ENCODE measurements around the gene TMEM217. TPM values are rescaled to one million over a fixed set of nuclear protein-coding genes. Genes with fewer than 3 reads are reported as not detected.

TMEM217 gene
- total and polyA plus RNA-seq, 7 experiments from 2014 or later = 0.28 to 2.8 (median 0.78) TPM; not detected in 2

GRCh38 chr6:37171970-37172812, 85.8 kb downstream of the TMEM217 start:
- intact Hi-C loops (cut with micrococcal nuclease) = loop anchor here (1.0 to 5.0 kb wide), 15 partner anchors 11 to 575 kb away; partner anchors contain the start of genes C6orf89 (in 2 of the 2), CDKN1A (in 1 of the 2) and TMEM217 (in 1 of the 2)
- Histone ChIP-seq H3K27ac (ENCODE audit: low read depth, low read length) (peak overlapping the region; percentile 77), H3K9me3 (ENCODE audit: control insufficient read depth in 2 of 3, low read length in 3 of 3) (no peaks in the 10 kb centered on the region), H3K27me3 (ENCODE audit: control insufficient read depth in 2 of 2, insufficient read depth in 2 of 2, low read length in 2 of 2) (no peaks in the 10 kb centered on the region), H3K4me1 (ENCODE audit: control insufficient read depth in 2 of 2, insufficient read depth in 2 of 2, low read length in 2 of 2) (peaks cover 35 to 44% of the 10 kb centered on the region in 2 donors), H3K36me3 (ENCODE audit: control insufficient read depth in 2 of 3, insufficient read depth in 3 of 3, low read length in 3 of 3) (peaks cover 32 to 48% (median 36%) of the 10 kb centered on the region in 3 experiments), H3K4me3 (ENCODE audit: low read length) (peak overlapping the region; percentile 71)
- ChIA-PET POLR2A (interaction anchor here (0.6 to 10.5 kb wide), 17 partner anchors 10 to 403 kb away, joined by 3 to 276 read pairs (median 15); partner anchors contain the start of genes MTCH1 and PPIL1), CTCF (interaction anchor here (0.6 to 15.1 kb wide), 27 partner anchors 9 to 670 kb away, joined by 3 to 443 read pairs (median 4); partner anchors contain the start of gene C6orf89)
- Mint-ChIP-seq H3K36me3 (peaks cover 24 to 60% (median 51%) of the 10 kb centered on the region in 5 donors), H3K27ac (peak overlapping the region; percentile 93 to 98 (median 94)), H3K4me3 (peak overlapping the region; percentile 92 to 100 (median 94)), H3K4me1 (peaks cover 40 to 65% (median 59%) of the 10 kb centered on the region in 7 donors), H3K9me3 (peaks cover 0 to 3% (median 0%) of the 10 kb centered on the region in 11 donors), H3K27me3 (no peaks in the 10 kb centered on the region)
- DNase-seq (peak; percentile 77 to 96 (median 94)), ATAC-seq (peak; percentile 47)

GRCh38 chr6:37171201-37171969, 86.6 kb downstream of the TMEM217 start:
- Mint-ChIP-seq H3K27ac (peak overlapping the region; percentile 93 to 98 (median 94)), H3K27me3 (no peaks in the 10 kb centered on the region), H3K4me3 (peak overlapping the region; percentile 92 to 100 (median 94)), H3K4me1 (peaks cover 36 to 57% (median 51%) of the 10 kb centered on the region in 7 donors), H3K9me3 (peaks cover 0 to 3% (median 0%) of the 10 kb centered on the region in 11 donors), H3K36me3 (peaks cover 24 to 53% (median 48%) of the 10 kb centered on the region in 5 donors)
- Histone ChIP-seq H3K27me3 (ENCODE audit: control insufficient read depth in 2 of 2, insufficient read depth in 2 of 2, low read length in 2 of 2) (no peaks in the 10 kb centered on the region), H3K4me1 (ENCODE audit: control insufficient read depth in 2 of 2, insufficient read depth in 2 of 2, low read length in 2 of 2) (peaks cover 32 to 37% of the 10 kb centered on the region in 2 donors), H3K36me3 (ENCODE audit: control insufficient read depth in 2 of 3, insufficient read depth in 3 of 3, low read length in 3 of 3) (peaks cover 32 to 48% (median 36%) of the 10 kb centered on the region in 3 experiments), H3K27ac (ENCODE audit: low read depth, low read length) (peak overlapping the region; percentile 77), H3K4me3 (ENCODE audit: low read length) (peak overlapping the region; percentile 71), H3K9me3 (ENCODE audit: control insufficient read depth in 2 of 3, low read length in 3 of 3) (no peaks in the 10 kb centered on the region)
- intact Hi-C loops (cut with micrococcal nuclease) = loop anchor here (5.0 kb wide), 5 partner anchors 121 to 574 kb away; partner anchors contain the start of gene CDKN1A (in 1 of the 2)
- DNase-seq = peak; percentile 21 to 50 (median 36)
- ChIA-PET CTCF (interaction anchor here (0.6 to 15.1 kb wide), 25 partner anchors 10 to 403 kb away, joined by 3 to 443 read pairs (median 3); partner anchors contain the start of gene C6orf89), POLR2A (interaction anchor here (0.9 to 10.5 kb wide), 16 partner anchors 10 to 402 kb away, joined by 3 to 276 read pairs (median 18); partner anchors contain the start of genes MTCH1 and PPIL1)
- ATAC-seq = no peak

DNA sequence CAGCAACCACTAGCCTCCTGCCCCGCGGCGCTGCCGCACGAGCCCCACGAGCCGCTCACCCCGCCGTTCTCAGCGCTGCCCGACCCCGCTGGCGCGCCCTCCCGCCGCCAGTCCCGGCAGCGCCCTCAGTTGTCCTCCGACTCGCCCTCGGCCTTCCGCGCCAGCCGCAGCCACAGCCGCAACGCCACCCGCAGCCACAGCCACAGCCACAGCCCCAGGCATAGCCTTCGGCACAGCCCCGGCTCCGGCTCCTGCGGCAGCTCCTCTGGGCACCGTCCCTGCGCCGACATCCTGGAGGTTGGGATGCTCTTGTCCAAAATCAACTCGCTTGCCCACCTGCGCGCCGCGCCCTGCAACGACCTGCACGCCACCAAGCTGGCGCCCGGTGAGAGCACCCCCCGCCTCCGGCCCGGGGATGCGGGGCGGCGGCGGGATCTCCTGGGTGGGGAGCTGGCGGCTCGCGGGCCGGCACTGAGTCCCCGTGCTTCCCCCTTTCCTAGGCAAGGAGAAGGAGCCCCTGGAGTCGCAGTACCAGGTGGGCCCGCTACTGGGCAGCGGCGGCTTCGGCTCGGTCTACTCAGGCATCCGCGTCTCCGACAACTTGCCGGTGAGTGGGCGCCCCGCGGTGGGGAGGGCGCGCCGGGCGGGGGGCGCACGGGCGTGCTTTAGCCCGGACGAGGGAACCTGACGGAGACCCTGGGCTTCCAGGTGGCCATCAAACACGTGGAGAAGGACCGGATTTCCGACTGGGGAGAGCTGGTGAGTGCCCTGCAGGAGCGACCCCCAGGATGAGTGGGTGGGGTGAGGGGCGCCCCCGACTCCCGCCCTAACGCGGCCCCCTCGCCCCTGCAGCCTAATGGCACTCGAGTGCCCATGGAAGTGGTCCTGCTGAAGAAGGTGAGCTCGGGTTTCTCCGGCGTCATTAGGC, 87.4 kb downstream of the TMEM217 start:
- peak; percentile 29 to 60 (median 43) for DNase-seq
- ChIA-PET CTCF (interaction anchor here (0.6 to 15.1 kb wide), 17 partner anchors 10 to 285 kb away, joined by 3 to 443 read pairs (median 5); partner anchors contain the start of gene C6orf89), POLR2A (interaction anchor here (0.9 to 10.5 kb wide), 19 partner anchors 9 to 624 kb away, joined by 3 to 276 read pairs (median 15); partner anchors contain the start of genes MTCH1 and PPIL1)
- Mint-ChIP-seq H3K4me3 (peak overlapping the region; percentile 92 to 100 (median 94)), H3K27ac (peak overlapping the region; percentile 93 to 98 (median 94)), H3K4me1 (peaks cover 28 to 49% (median 43%) of the 10 kb centered on the region in 7 donors), H3K36me3 (peaks cover 24 to 47% (median 45%) of the 10 kb centered on the region in 5 donors), H3K9me3 (peaks cover 0 to 3% (median 0%) of the 10 kb centered on the region in 11 donors), H3K27me3 (no peaks in the 10 kb centered on the region)
- Histone ChIP-seq H3K27me3 (ENCODE audit: control insufficient read depth in 2 of 2, insufficient read depth in 2 of 2, low read length in 2 of 2) (no peaks in the 10 kb centered on the region), H3K4me1 (ENCODE audit: control insufficient read depth in 2 of 2, insufficient read depth in 2 of 2, low read length in 2 of 2) (peaks cover 28 to 29% of the 10 kb centered on the region in 2 donors), H3K9me3 (ENCODE audit: control insufficient read depth in 2 of 3, low read length in 3 of 3) (no peaks in the 10 kb centered on the region), H3K36me3 (ENCODE audit: control insufficient read depth in 2 of 3, insufficient read depth in 3 of 3, low read length in 3 of 3) (peaks cover 29 to 46% (median 35%) of the 10 kb centered on the region in 3 experiments), H3K27ac (ENCODE audit: low read depth, low read length) (peak overlapping the region; percentile 77), H3K4me3 (ENCODE audit: low read length) (peak overlapping the region; percentile 71)
- intact Hi-C loops (cut with micrococcal nuclease) = loop anchor here (5.0 kb wide), 5 partner anchors 122 to 573 kb away; partner anchors contain the start of gene CDKN1A (in 1 of the 2)
- ATAC-seq = no peak

GRCh38 chr6:37169496-37170272, 88.3 kb downstream of the TMEM217 start, which contains the start of gene PIM1:
Gene PIM1 (plus strand): TSS chr6:37170152. CDS start chr6:37170576, 424 bp downstream.
- H3K4me3 Mint-ChIP-seq = peak within 1 kb of the TSS; percentile 92 to 100 (median 94)
- H3K36me3 ChIP-seq (ENCODE audit: control insufficient read depth in 2 of 3, insufficient read depth in 3 of 3, low read length in 3 of 3) = peaks cover 21 to 38% (median 27%) of the 10 kb centered on the region in 3 experiments
- peaks cover 19 to 40% (median 34%) of the 10 kb centered on the region in 7 donors for H3K4me1 Mint-ChIP-seq
- peaks cover 15 to 38% (median 36%) of the 10 kb centered on the region in 5 donors for H3K36me3 Mint-ChIP-seq
- H3K27me3 Mint-ChIP-seq = no peaks in the 10 kb centered on the region
- no peaks in the 10 kb centered on the region for H3K27me3 ChIP-seq (ENCODE audit: control insufficient read depth in 2 of 2, insufficient read depth in 2 of 2, low read length in 2 of 2)
- peak within 1 kb of the TSS; percentile 86 for H3K27ac ChIP-seq (ENCODE audit: low read depth, low read length)
- ChIA-PET POLR2A (interaction anchor here (1.0 to 10.5 kb wide), 15 partner anchors 9 to 624 kb away, joined by 3 to 276 read pairs (median 15); partner anchors contain the start of gene MTCH1), CTCF (interaction anchor here (0.9 to 15.1 kb wide), 6 partner anchors 13 to 145 kb away, joined by 3 to 443 read pairs (median 63); no protein-coding TSS in a partner anchor)
- H3K9me3 ChIP-seq (ENCODE audit: control insufficient read depth in 2 of 3, low read length in 3 of 3) = no peaks in the 10 kb centered on the region
- intact Hi-C loops (cut with micrococcal nuclease) = loop anchor here (1.0 to 5.0 kb wide), 12 partner anchors 13 to 575 kb away; partner anchors contain the start of genes CDKN1A (in 1 of the 2), MTCH1 (in 1 of the 2) and SRSF3 (in 1 of the 2)
- DNase-seq (peak; percentile 91 to 98 (median 95)), ATAC-seq (peak; percentile 94)
- peak within 1 kb of the TSS; percentile 93 to 98 (median 96) for H3K27ac Mint-ChIP-seq
- H3K9me3 Mint-ChIP-seq = peaks cover 0 to 3% (median 0%) of the 10 kb centered on the region in 11 donors
- peak within 1 kb of the TSS; percentile 71 for H3K4me3 ChIP-seq (ENCODE audit: low read length)
- H3K4me1 ChIP-seq (ENCODE audit: control insufficient read depth in 2 of 2, insufficient read depth in 2 of 2, low read length in 2 of 2) = peaks cover 21% of the 10 kb centered on the region in 2 donors
